HG02938 (cell line): ENCODE measurements around the gene BTBD2.
"Not testable (repeated sequence)": the region's sequence is repeated elsewhere in the genome, so short reads cannot be mapped to it uniquely, and the experiment has no call there.

ENCODE experiments used
- ATAC-seq: cut with Tn5 transposase; IDR thresholded peaks from one replicate; pipeline ENCODE4 v1.9.1; 2021; ENCODE audit warnings: mild to moderate bottlenecking, moderate library complexity; ENCODE audit not compliant: unreplicated experiment

BTBD2 gene

GRCh38 chr19:2016041-2016807, 710 bp upstream of the BTBD2 start:
- ATAC-seq: no peak

GRCh38 chr19:2014731-2015607, 545 bp downstream of the BTBD2 start:
- ATAC-seq: no peak

GRCh38 chr19:2014131-2014571, 1.4 kb downstream of the BTBD2 start:
- ATAC-seq: no peak

GRCh38 chr19:2013683-2013961, 1.9 kb downstream of the BTBD2 start:
- no peak for ATAC-seq

- ATAC-seq: no peak
Observed at GRCh38 chr19:2012941-2013682, 2.4 kb downstream of the BTBD2 start.

- no peak for ATAC-seq
Observed at GRCh38 chr19:2011169-2011568, 4.3 kb downstream of the BTBD2 start.

GRCh38 chr19:2010135-2010668, 5.3 kb downstream of the BTBD2 start:
- no peak for ATAC-seq

GRCh38 chr19:2003874-2004273, 11.6 kb downstream of the BTBD2 start:
- no peak for ATAC-seq

GRCh38 chr19:1999856-2000515, 15.5 kb downstream of the BTBD2 start:
- no peak for ATAC-seq

GRCh38 chr19:1998712-1999708, 16.5 kb downstream of the BTBD2 start:
- ATAC-seq: no peak

GRCh38 chr19:1997353-1998233, 17.9 kb downstream of the BTBD2 start:
- ATAC-seq: no peak

GRCh38 chr19:1992759-1993260, 22.7 kb downstream of the BTBD2 start:
- no peak for ATAC-seq

GRCh38 chr19:1991018-1991913, 24.2 kb downstream of the BTBD2 start:
- ATAC-seq: no peak

GRCh38 chr19:1990230-1991017, 25.1 kb downstream of the BTBD2 start:
- no peak for ATAC-seq

GRCh38 chr19:1989513-1990229, 25.8 kb downstream of the BTBD2 start:
- no peak for ATAC-seq

- not testable (repeated sequence) for ATAC-seq
Observed at GRCh38 chr19:1988464-1988863, 27.1 kb downstream of the BTBD2 start.
